ENCODE results near the gene ALDOB.

ALDOB gene

GRCh38 chr9:101419863-101420262 lies 15.7 kb downstream of the ALDOB start:
- in situ Hi-C loops (cut with HindIII; ENCODE audit: low pct_ligation_motif_present, low sequenced_read_pairs): no loop called here
- no peak for DNase-seq
- Histone ChIP-seq H3K36me3 (replicated peaks) (no peaks in the 10 kb centered on the region), H3K27me3 (replicated peaks) (no peaks in the 10 kb centered on the region), H3K27ac (no peak overlapping the region), H3K4me3 (ENCODE audit: low read depth, low read length) (no peak overlapping the region)
- no peak for TF ChIP-seq CTCF (IDR thresholded peaks at IDR 0.05; ENCODE audit: low read depth, low read length, missing control alignments)

- no peaks in the 10 kb centered on the region for H3K36me3 ChIP-seq (replicated peaks)
- DNase-seq: no peak
- no peaks in the 10 kb centered on the region for H3K27me3 ChIP-seq (replicated peaks)
- peak overlapping the region; percentile 24 for H3K27ac ChIP-seq
- H3K4me3 ChIP-seq (ENCODE audit: low read depth, low read length): no peak overlapping the region
- TF ChIP-seq CTCF (IDR thresholded peaks at IDR 0.05; ENCODE audit: low read depth, low read length, missing control alignments): no peak
- in situ Hi-C loops (cut with HindIII; ENCODE audit: low pct_ligation_motif_present, low sequenced_read_pairs): no loop called here
Measured at GRCh38 chr9:101418518-101419430, 16.8 kb downstream of the ALDOB start.

GRCh38 chr9:101417977-101418376 lies 17.6 kb downstream of the ALDOB start:
- Histone ChIP-seq H3K27ac (no peak overlapping the region), H3K27me3 (replicated peaks) (no peaks in the 10 kb centered on the region), H3K36me3 (replicated peaks) (no peaks in the 10 kb centered on the region), H3K4me3 (ENCODE audit: low read depth, low read length) (no peak overlapping the region)
- in situ Hi-C loops (cut with HindIII; ENCODE audit: low pct_ligation_motif_present, low sequenced_read_pairs): no loop called here
- no peak for DNase-seq
- TF ChIP-seq CTCF (IDR thresholded peaks at IDR 0.05; ENCODE audit: low read depth, low read length, missing control alignments): no peak

GRCh38 chr9:101417389-101417788 lies 18.2 kb downstream of the ALDOB start:
- no peaks in the 10 kb centered on the region for H3K27me3 ChIP-seq (replicated peaks)
- no peak for TF ChIP-seq CTCF (IDR thresholded peaks at IDR 0.05; ENCODE audit: low read depth, low read length, missing control alignments)
- H3K36me3 ChIP-seq (replicated peaks): no peaks in the 10 kb centered on the region
- no peak for DNase-seq
- no peak overlapping the region for H3K27ac ChIP-seq
- in situ Hi-C loops (cut with HindIII; ENCODE audit: low pct_ligation_motif_present, low sequenced_read_pairs): no loop called here
- no peak overlapping the region for H3K4me3 ChIP-seq (ENCODE audit: low read depth, low read length)

- TF ChIP-seq CTCF (IDR thresholded peaks at IDR 0.05; ENCODE audit: low read depth, low read length, missing control alignments): no peak
- no peak overlapping the region for H3K4me3 ChIP-seq (ENCODE audit: low read depth, low read length)
- DNase-seq: no peak
- H3K36me3 ChIP-seq (replicated peaks): no peaks in the 10 kb centered on the region
- no peak overlapping the region for H3K27ac ChIP-seq
- no peaks in the 10 kb centered on the region for H3K27me3 ChIP-seq (replicated peaks)
- in situ Hi-C loops (cut with HindIII; ENCODE audit: low pct_ligation_motif_present, low sequenced_read_pairs): no loop called here
Measured at GRCh38 chr9:101415578-101415977, 20.0 kb downstream of the ALDOB start.

Measured in brain microvascular endothelial cell (primary cell).